NCI-H345 (cell line): ENCODE data around the gene PWWP2B.

Experiments used
- DNase-seq: peaks from one replicate; lab custom pipeline; 2025; lab: John Stamatoyannopoulos, UW

Gene PWWP2B

DNA sequence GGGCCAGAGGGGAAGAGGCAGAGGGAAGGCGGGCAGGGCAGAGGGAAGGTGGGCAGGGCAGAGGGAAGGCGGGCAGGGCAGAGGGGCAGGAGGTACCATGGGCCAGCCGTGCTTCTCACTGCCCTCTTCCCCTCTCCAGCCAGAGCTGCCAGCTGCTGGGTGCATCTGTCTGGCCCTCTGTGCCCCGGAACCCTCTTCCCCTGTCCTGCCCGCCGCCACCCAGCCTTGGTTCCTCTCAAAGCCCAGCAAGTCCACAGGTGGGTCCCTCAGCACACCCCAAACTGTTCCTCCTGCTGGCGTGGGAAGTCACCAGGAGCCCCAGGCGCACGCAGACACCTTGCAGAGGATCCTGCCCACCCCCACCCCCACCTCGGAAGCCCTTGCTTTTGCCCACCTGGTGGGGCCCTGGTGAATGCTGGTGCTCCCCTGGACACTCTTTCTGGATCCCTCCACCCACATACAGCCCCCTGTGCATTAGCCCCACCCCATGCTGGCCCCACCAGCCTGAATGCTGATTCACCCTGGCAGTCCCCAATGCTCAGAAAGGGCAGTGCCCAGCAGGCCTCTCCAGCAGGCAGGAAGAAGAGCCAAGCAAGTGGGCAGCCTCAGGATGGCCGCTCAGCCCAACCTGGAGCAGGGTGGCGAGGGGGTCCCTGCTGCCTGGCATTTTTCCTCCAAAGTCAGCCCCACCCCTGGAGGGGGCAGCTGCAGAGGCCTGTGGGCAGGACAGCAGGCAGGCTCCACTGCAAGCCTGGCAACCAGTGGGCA lies 1.9 kb upstream of the PWWP2B start:
- DNase-seq, result no peak

DNA sequence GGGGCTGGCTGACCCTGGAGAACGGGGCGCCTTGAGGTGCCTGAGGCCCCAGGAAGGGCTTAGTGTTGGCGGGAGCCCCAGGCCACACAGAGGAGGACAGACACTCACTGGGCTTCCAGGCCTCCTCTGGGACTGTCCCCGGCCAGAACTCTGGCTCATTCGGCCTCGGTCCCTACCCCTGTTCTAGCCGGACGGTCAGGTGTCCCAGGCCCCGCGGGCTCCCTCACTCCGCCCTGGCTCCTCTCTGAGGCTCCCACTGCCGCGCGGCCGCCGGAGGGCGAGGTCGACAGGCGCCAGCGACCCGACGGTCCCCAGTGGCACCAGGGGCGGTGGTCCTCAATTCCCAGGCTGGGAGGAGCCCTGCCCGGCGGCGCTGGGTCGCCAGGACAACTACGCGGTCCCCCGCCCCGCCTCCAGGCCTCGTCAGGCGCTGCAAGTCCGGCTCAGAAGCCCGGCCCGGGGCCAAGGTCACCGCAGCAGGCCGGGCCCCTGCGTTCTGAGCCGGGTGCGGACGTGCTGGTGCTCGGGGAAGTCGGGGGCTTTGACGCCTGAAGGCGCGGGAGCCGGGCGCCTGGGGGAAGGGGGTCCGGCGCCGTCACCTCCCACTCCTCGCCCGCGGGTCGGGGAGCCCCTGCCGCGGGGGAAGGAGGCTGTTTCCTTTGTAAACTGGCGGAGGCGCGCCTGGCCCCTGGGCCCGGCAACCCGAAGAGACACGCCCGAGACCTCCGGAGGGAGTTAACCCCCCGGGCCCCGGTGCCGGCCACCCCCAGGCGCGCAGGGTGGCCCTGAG lies 1.1 kb upstream of the PWWP2B start:
- DNase-seq, result no peak

DNA sequence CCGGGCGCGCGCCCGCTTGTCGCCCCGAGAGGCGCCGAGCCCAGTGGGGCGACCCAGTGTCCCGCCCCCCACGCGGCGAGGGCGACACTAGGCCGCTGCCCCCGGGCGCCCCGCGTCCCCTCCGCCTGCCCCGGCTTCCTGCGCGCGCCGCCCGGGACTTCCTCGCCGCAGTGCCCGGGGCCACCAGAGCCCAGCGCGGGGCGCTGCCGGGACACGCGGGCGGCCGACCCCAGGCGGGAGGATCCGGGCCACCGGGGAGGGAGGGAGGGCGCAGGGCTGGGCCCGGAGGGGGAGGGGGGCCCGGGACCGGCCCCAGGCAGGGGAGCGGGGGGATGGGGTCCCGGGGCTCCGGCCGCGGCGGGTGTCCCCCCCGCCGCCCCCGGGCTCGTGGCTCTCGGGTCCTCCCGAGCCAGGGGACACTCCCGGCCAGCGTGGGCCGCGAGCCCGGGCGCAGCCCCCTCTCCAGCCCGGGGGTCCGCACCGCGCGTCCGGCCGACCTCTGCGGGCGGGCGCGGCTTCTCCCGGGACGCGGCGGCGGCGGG lies 435 bp upstream of the PWWP2B start:
- DNase-seq, result no peak

DNA sequence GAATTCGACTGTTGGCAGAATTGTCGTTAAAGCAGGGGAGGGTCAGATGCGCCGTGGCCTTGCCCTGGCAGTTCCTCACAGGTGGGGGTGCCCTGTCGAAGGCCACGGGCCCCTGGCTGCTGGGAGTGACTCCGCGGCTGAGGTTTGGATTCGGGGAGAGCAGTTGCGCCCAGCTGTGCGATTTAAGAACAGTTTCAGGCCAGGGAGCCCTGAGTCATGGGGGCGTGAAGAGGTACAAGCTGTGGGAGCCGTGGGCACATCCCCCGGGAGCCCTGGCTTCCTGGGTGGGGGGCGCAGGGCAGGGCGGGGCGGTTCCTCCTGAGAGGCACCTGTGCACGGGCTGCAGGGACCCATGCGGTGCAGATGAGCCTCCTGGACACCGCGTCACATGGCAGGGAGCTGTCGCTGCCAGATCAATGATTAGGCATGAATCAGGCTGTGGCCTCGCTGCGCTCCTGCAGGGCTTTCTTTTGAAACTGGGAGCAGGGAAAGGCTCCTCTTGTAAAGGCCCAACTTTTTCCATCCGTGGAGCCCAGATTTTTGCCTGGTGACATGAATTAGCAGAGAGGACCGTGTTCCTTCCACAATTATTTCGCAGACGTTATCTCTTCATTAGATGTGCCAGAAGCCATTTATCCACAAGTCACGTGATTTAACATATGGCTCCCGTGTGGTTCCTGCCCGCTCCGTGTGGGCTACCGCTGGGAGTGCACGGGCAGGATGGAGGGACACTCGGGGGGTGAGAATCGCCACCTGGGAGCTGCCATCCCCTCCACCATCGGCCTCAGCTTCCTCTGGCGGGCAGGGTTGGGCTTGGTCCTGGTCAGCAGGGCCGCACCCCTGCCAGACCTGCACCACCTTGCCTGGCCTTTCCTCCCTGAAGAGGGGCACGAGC lies 918 bp downstream of the PWWP2B start:
- DNase-seq, result peak; percentile 38

DNA sequence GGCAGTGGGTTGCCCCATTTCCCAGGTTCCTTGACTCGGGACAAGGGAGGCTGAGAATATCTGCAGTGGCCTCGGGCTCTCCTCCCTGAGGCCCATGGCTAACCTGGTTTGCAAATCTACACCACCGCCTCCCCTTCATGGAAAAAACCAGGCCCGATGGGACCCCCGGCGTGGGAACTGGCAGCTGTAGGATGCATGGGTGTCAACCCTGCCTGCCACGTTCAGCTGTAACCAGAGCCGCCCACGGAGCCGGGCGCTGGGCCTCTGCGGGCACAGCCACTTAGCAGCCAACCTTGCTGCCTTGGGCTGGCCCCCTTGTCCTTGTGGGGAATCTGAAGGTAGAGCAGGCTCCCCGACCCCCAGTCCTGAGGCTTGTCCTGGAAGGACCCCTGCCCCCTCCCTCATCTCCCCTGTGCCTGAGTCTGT lies 1.6 kb downstream of the PWWP2B start:
- DNase-seq, result no peak

DNA sequence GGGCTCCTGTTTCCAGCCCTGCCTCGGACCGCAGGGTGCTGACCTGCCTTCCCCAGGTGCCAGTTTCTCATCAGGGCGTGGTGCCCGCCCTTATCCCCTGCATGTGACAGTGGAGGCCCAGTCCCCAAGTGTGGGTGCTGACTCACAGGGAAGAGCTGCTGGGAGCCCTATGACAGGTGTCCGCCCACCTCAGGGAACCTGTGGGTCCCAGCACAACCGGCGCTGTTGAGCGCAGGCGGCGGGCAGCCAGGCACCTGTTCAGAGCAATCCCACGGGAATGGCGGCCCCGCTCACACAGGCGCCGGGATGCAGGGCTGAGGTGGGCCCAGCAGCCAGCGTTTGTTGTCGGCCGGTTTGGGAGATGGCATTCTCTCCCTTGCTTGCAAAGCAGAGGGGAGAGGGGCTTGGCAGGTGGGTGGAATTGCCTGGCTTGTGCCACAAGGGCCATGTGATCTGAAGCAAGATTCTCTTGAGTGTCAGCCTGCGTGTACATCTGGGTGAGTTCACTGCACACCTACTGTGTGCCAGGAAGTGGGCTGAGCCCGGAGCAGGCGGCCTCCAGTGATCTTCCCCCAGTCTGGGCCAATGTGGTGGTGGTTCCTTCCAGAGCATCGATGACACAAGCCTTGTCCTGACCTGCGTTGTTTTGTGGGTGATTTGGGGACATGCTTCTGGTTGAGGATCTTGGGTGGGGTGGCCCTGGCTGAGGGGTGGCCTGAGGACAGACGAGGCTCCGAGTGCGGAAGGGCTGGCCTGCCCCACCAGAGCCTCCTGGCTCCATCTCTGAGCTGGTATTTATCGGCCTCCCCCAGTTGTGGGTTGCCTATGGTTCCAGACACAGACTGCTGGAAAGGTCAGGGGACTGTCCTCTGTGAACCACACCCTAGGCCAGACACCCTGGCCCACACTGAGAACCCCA lies 2.4 kb downstream of the PWWP2B start:
- DNase-seq, result no peak

DNA sequence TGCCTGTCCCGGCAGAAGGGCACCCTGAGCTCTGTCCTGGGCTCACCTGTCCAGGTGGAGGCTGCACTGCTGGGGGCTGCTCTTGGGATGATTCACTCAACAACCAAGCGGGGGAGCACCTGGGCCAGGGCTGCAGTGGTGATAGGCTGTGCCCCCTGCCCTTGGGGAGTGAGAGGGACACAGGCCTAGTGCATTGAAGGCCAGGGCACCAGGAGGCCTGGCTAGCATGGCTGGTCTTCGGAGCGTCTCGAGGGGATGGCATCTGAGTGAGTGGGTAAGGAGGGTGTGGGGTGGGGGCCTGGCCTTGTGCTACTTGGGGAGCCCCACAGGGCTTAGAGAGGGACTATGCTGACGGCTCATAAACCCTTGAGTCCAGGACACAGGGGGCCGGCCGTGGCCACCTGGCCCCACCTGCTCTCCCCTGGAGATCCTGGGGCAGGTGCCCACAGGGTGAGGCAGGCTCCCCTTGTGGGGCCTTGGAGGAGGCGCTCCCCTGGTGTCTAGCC lies 3.1 kb downstream of the PWWP2B start:
- no peak for DNase-seq

DNA sequence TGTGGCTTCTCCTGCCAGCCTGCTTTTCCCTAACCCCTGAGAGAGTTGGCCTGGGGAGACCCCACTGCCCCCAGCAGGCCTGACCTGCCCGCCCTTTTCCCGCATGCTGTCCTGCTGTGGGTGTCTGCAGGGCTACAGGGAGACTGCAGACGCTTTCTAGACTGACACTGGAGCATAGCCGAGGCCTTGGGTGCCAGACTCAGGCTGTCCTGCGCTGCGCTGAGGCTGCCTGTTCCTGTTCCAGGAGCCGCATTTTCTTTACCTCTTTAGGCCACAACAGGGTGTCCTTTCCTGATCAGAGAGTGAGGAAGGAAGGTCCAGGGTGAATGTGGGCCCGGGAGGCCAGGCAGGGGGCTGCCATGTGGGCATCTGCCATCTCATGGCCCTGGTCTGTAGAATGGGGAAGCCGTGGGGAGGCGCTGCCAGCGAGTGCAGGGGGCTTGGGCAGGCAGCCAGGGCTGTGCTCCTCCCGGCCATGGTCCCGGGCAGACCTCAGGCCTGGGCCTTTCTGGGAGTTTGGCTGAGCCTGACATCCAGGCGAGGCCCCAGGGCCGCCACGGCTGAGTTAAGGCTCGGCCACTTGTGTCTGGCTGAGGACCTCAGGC lies 3.6 kb downstream of the PWWP2B start:
- DNase-seq, result no peak

DNA sequence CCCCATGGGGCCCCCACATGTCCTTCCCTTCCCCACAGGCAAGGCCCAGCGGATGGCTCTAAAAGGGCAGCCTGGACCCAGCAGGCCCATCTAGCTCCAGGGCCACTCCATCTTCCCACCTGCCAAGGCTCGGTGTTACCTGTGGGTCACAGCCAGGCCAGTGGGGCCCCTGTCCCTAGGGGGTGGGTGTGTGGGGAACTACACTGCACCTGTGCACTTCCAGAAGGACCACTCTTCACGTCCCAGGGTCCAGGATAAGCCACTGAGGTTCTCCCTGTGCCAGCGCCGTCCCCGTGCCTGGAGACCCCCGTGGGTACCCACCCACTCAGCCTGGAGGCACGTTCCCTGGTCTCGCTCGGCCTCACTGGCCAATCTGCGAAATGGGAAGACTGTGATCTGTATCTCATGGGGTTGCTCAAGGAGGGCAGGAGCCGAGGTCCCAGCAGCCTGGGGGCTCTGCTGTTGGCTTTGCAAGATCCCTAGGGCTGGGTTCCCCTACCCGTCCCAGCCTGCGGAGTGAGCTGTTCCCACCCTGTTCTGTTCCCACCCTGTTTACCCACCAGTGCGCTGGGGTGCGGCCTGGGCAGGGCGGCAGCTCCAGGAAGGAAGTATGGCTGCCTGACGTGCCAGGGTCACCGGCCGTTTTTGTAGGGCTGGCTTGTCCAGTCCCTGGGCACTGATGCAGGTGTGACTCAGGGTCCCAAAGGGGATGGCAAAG lies 4.6 kb downstream of the PWWP2B start:
- DNase-seq, result no peak

DNA sequence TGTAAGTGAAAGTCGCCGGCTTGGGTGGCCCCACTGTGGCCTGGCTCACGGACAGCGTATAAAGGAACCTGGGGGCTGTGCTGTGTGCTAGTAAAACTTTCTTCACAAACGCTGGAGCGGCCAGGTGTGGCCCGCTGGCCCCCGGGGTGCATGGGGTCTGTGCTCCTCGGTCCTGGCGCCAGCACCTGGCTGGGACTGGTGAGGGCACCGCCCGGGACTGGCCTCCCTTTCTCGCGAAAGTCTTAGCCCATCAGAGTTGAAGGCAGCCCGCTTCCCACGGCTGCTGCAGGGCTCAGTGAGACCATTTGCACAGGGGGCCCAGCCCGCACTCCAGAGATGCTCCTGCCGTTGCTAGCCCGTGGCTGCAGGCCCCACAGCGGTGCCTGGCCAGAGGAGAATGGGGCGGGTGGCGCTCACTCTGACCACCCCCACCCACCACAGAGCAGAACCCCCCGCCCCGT lies 5.8 kb downstream of the PWWP2B start:
- no peak for DNase-seq

DNA sequence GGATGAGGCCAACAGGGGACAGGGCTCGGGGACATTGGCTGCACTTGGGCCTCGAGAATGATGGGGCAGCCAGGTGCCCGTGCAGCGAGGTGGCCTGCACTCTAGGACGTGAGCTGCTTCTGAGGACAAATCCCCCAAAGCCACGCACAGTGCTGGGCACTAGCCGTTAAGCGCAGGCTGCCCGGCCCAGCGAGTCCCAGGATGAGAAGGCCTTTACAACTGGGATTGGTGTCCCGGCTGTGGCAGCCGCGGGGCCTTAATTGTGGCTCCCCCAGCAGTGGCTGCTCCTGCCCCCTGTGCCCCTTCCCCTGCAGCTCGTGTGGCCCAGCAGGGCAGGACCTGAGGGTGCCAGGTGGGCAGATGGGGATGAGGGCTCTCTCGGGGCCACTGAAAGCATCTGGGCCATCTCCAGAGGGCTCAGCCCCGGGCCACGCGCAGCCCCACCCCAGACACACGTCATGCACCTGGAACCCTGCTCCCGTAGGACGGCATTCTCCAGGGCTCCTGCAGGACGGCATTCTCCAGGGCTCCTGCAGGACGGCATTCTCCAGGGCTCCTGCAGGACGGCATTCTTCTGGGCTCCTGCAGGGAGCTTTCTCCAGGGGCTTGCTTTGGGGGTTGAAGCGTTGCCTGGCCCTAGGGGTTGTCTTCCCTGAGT lies 6.6 kb downstream of the PWWP2B start:
- no peak for DNase-seq

DNA sequence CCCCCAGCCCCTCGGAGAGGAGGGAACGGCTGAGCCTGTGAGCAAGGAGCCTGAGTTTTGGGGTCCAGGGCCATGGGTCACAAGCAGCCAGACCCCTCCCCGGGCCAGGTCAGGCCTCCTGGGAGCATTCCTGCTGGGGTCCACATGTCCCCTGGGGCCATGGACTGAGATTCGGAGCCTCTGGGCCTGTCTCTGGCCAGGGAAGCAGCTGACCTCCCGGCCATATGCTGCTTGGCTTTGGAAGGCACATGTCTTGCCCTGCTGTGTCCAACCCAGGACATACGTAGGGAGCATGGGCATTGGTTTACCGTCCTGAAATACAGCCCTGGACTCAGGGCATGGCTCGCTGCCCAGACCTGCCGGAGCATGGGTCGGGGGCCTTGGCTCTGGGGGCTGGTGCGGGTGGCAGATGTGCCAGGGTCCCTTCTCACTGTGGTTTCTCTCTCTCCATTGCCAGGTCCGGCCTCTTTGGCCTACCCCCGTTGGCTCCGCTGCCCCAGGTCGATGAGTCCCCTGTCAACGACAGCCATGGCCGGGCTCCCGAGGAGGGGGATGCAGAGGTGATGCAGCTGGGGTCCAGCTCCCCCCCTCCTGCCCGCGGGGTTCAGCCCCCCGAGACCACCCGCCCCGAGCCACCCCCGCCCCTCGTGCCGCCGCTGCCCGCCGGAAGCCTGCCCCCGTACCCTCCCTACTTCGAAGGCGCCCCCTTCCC lies 7.3 kb downstream of the PWWP2B start:
- no peak for DNase-seq

DNA sequence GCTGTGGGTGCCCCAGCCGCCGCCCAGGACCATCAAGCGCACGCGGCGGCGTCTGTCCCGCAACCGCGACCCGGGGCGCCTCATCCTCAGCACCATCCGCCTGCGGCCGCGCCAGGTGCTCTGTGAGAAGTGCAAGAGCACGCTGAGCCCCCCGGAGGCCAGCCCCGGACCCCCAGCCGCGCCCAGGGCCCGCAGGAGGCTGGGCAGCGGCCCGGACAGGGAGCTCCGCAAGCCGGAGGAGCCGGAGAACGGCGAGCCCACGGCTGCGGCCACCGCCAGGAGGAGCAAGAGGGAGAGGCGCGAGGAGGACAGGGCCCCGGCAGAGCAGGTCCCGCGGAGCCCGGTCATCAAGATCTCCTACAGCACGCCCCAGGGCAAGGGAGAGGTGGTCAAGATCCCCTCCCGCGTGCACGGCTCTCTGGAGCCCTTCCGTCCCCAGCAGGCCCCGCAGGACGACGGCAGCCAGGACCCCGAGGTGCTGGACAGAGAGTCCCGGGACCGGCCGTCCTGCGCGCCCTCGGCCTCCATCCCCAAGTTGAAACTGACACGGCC lies 8.0 kb downstream of the PWWP2B start:
- no peak for DNase-seq

DNA sequence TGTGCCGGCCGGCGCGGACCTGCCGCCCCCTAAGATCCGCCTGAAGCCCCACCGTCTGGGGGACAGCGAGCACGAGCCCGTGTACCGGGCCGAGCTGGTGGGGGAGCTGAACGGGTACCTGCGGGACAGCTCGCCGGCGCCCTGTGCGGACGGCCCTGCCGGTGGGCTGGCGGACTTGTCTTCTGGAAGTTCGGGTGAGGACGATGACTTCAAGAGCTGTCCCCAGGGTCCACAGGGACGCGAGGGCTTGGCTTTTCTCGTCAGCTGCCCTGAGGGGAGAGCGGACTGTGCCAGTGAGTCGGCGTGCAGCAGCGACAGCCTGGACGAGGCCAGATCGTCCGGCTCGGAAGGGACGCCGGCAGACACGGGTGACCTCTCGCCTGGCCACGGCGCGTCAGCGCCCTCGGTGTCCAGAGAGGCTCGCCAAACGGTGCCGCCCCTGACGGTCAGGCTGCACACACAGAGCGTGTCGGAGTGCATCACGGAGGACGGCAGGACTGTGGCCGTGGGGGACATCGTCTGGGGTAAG lies 8.5 kb downstream of the PWWP2B start:
- DNase-seq, result no peak

DNA sequence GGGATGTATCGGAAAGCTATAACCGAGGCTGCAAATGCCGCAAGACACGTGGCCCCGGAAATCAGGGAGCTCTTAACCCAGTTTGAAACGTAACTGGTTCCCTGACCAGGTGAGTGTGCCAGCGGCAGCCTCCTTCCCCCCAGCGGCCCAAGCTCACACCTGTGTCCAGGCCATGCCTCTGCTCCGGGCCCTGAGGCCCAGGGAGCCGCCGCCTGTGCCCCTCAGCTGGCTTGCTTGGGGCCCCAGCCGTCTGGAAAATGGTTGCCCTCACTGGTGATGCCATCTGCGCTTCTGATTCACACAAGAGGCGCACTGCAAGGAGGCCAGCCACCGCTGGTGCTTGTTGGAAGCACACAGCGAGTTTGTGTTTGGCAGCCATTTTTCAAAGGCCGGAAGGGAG lies 9.2 kb downstream of the PWWP2B start:
- DNase-seq, result no peak

DNA sequence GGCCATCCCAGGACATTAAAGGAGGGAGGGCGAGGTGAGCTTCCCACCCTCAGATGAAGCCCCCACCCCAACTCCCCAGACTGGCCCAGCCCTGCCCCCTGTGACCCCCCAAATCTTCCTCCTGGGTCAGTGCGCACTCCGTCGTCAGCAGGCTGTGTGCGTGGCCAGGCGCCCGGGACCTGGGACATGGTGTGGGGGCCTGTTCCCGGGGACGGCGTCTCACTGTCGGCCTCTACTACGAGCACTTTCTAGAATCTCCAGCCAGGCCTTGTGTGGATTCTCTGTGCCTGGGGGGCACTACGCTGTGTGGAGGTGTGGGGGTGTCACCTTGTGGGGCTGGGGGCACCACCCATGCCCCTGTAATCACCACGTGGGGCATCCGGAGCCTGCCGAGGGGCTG lies 9.8 kb downstream of the PWWP2B start:
- no peak for DNase-seq

DNA sequence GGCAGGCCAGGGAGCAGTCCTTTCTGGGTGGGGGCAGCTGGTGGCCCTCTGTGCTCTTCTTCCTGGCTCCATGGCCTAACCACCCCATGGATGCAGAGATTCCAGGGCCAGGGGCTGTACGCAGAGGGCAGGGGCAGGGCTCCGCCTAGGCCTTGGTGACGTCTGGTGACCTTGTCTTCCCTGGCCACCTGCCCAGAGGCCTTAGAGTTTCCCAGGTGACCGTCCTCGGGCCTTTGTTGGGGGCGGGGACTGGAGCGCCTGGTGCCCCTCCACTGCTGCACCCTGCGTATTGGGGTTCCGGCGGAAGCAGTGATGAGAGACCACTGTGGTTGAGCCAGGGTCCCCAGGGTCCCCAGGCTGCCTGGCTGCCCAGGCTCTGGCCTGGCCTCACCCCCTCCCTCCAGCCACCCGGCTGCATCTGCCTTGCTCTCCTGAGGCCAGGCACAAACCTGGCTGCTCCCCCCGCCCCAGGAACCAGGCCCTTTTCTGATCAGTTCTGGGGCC lies 10.3 kb downstream of the PWWP2B start:
- DNase-seq, result no peak

DNA sequence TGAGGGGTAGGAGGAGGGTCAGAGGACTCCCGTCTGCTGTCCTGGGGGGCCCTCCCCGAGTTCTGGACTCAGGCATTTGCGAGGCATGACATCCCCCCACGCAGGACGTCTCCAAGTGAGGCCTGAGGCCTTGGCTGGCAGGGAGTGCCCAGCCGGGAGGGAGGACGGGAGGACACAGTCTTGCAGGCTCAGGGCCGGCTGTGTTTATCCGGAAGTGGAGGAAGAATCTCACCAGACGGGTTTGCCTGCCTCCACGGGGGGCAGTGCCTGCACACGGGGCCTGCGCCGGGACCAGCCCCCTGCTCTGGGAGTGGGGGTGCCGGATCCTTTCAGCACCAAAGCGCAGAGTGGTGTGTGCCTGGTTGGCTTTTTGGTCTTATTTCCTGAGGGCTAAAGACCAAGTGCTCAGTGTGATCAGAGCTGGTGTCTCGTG lies 10.9 kb downstream of the PWWP2B start:
- peak; percentile 65 for DNase-seq
